Duodenal mucosa (tissue), 2 donors: ENCODE results near the gene NOP14.
"Not testable (repeated sequence)": the region's sequence is repeated elsewhere in the genome, so short reads cannot be mapped to it uniquely, and the experiment has no call there.

ENCODE experiments used
- H3K27ac ChIP-seq: one replicate; pipeline ENCODE4 v1.7.0; 2013; ENCODE audit warnings: low read depth, low read length
- H3K27me3 ChIP-seq, 2 donors: one replicate each; pipeline ENCODE4 v1.7.0; 2013; ENCODE audit warnings: low read length in 2 of 2, control low read depth in 1 of 2; ENCODE audit not compliant: insufficient read depth in 2 of 2, control insufficient read depth in 1 of 2
- H3K36me3 ChIP-seq, 2 donors: one replicate each; pipeline ENCODE4 v1.7.0; 2013; ENCODE audit warnings: low read length in 2 of 2, control low read depth in 1 of 2; ENCODE audit not compliant: insufficient read depth in 2 of 2, control insufficient read depth in 1 of 2
- H3K4me1 ChIP-seq, 2 donors: one replicate each; pipeline ENCODE4 v1.7.0; 2013; ENCODE audit warnings: low read length in 2 of 2, control low read depth in 1 of 2; ENCODE audit not compliant: insufficient read depth in 2 of 2, control insufficient read depth in 1 of 2
- H3K4me3 ChIP-seq, 2 donors: one replicate each; pipeline ENCODE4 v1.7.0; 2013; ENCODE audit warnings: low read length in 2 of 2, low read depth in 1 of 2
- H3K9ac ChIP-seq, 2 donors: one replicate each; pipeline ENCODE4 v1.7.0; 2013; ENCODE audit warnings: low read length in 2 of 2, low read depth in 1 of 2
- H3K9me3 ChIP-seq, 2 donors: one replicate each; pipeline ENCODE4 v1.7.0; 2013; ENCODE audit warnings: low read length in 2 of 2, control low read depth in 1 of 2; ENCODE audit not compliant: control insufficient read depth in 1 of 2

The NOP14 gene

GRCh38 chr4:2949782-2950125 lies 13.5 kb downstream of the NOP14 start:
- Histone ChIP-seq H3K9me3 (no peaks in the 10 kb centered on the region), H3K27me3 (no peaks in the 10 kb centered on the region), H3K9ac (no peak overlapping the region), H3K27ac (no peak overlapping the region), H3K4me3 (no peak overlapping the region), H3K36me3 (peaks cover 49 to 89% of the 10 kb centered on the region in 2 donors), H3K4me1 (peaks cover 7 to 9% of the 10 kb centered on the region in 2 donors)

- Histone ChIP-seq H3K4me1 (peaks cover 7 to 9% of the 10 kb centered on the region in 2 donors), H3K27ac (no peak overlapping the region), H3K36me3 (peaks cover 51 to 92% of the 10 kb centered on the region in 2 donors), H3K9me3 (no peaks in the 10 kb centered on the region), H3K27me3 (no peaks in the 10 kb centered on the region), H3K4me3 (no peak overlapping the region), H3K9ac (no peak overlapping the region)
Observed at GRCh38 chr4:2948895-2949781, 14.1 kb downstream of the NOP14 start.

DNA sequence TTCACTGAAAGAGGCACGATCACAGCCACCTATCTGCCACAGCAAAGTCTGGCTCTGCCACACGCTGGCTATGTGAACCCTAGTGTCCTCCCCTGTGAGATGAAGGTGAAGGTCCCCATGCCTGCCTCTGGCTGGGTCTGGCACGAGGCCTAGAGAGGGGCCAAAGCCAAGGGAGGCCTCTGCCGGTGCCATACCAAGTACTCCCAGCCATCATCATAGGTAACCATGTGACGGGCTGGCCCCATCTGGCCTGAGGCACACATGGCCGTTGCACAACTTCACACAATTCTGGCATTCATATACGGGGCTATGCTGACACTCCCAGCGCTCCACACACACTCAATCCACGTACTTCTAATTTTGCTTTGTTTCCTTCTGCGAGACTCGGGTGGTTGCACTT lies 15.3 kb downstream of the NOP14 start:
- Histone ChIP-seq H3K36me3 (peaks cover 51 to 93% of the 10 kb centered on the region in 2 donors), H3K4me1 (peaks cover 9 to 12% of the 10 kb centered on the region in 2 donors), H3K9me3 (no peaks in the 10 kb centered on the region), H3K27me3 (no peaks in the 10 kb centered on the region), H3K9ac (no peak overlapping the region), H3K4me3 (no peak overlapping the region), H3K27ac (no peak overlapping the region)

DNA sequence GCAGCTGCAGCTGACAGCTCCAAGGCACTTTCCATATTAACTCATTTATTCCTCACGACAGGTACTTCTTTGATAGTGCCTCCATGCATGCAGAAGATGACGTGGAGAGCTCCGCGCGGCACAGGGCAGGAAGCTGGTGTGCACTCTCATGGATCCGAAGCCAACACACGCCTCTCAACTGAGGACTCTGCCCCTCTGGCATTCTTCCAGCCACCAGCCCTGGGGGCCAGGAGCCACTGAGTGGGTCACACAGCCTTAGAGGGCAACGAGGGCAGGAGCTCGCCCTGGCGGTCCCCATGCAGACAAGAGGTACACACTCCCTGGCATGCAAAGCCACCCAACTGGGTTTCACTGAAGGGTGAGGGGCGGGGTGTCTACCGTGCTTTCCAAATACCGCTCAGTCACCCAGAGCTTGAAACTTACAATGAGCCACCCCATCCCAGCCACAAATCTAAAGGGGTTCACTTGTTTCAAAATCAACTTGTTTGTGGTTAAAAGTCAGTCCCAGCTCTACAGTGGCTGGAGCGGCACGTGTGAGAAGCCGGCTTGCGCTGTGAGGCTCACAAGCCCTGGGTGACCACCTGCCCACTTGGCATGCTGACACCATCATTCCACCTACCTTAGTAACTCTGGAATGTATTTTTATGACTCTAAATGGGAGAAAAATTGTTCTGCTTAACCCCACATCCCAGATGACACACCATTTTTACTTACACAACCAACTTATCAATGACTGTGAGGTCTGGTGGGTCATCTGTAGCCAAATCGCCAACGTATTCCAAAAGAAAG lies 16.2 kb downstream of the NOP14 start:
- Histone ChIP-seq H3K36me3 (peaks cover 51 to 94% of the 10 kb centered on the region in 2 donors), H3K27ac (no peak overlapping the region), H3K9me3 (no peaks in the 10 kb centered on the region), H3K4me3 (no peak overlapping the region), H3K9ac (no peak overlapping the region), H3K4me1 (peaks cover 9 to 19% of the 10 kb centered on the region in 2 donors), H3K27me3 (no peaks in the 10 kb centered on the region)

DNA sequence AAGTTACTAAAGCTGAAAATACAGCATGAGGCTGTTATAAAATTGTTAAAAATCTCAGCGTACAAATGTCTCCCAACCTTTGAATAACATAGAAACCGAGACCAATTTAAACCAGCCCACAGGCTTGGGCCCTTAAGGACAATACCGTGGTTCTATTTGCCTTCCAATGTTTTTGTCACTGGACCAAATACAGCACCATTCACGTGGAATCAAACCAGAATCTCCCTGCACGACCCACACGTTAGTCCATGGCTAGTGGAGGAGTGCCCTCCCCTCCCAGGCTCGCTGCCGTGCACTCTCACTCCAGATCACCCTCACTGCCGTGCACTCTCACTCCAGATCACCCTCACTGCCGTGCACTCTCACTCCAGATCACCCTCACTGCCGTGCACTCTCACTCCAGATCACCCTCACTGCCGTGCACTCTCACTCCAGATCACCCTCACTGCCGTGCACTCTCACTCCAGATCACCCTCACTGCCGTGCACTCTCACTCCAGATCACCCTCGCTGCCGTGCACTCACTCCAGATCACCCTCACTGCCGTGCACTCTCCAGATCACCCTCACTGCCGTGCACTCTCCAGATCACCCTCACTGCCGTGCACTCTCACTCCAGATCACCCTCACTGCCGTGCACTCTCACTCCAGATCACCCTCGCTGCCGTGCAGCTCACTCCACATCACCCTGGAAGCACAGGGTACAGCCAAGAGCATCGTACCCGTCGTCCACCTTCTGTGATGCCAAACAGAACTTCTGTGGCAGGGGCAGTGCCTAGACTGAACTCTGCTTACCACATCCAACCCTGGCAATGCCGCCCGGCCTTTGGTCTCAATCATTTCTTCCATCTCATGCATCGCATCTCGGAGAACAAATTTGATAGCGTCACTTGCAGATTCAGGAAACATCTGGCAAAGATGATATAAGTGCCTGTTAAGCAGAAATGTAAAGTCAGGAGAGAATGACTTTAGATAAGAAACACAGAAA lies 17.3 kb downstream of the NOP14 start:
- not testable (repeated sequence) for H3K27ac ChIP-seq, H3K27me3 ChIP-seq, H3K9me3 ChIP-seq, H3K4me3 ChIP-seq, H3K9ac ChIP-seq
- Histone ChIP-seq H3K36me3 (peaks cover 55 to 95% of the 10 kb centered on the region in 2 donors), H3K4me1 (peaks cover 9 to 19% of the 10 kb centered on the region in 2 donors)

DNA sequence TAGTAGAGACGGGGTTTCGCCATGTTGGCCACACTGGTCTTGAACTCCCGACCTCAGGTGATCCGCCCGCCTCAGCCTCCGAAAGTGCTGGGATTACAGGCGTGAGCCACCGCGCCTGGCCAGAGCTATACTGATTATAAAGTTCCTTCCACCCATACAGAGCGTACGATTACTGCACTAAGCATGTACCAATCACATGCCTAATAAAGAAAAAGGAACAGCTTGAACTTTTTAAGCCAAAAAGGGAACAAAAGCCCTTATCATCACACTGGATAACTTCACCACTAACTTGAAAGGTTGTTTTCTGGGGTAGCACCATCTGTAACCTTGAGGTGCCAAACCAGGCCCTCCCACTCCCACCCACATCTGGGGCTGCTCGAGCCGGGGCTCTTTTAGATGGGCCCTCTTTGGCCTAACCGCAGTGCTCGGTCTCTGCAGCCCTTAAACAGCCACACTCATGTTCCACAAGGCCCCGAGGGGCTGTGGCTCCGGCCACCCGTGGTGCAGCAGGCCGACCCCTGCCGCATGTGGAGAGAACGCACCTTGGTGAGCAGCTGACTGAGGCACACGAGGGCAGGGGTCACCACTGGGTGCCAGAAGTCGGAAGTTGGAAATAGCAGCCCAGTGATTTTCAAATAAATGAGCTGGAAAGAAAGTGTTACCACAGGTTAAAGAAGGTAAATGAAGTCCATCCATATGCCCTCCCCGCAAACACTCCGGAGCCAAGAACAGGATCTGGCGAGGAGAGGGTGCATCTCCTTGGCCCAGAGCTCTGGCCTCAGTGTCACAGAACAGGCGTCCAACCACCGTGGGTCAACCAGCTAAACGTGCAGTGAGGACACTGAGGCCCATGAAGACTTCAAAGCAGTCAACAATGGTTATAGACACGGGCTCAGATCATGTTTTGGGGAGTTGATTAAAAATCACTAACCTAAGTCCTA lies 18.4 kb downstream of the NOP14 start:
- no peak overlapping the region for H3K27ac ChIP-seq
- H3K36me3 ChIP-seq: peaks cover 53 to 95% of the 10 kb centered on the region in 2 donors
- no peaks in the 10 kb centered on the region for H3K27me3 ChIP-seq
- H3K4me1 ChIP-seq: peaks cover 9 to 19% of the 10 kb centered on the region in 2 donors
- H3K9ac ChIP-seq: no peak overlapping the region
- H3K9me3 ChIP-seq: no peaks in the 10 kb centered on the region
- H3K4me3 ChIP-seq: no peak overlapping the region

DNA sequence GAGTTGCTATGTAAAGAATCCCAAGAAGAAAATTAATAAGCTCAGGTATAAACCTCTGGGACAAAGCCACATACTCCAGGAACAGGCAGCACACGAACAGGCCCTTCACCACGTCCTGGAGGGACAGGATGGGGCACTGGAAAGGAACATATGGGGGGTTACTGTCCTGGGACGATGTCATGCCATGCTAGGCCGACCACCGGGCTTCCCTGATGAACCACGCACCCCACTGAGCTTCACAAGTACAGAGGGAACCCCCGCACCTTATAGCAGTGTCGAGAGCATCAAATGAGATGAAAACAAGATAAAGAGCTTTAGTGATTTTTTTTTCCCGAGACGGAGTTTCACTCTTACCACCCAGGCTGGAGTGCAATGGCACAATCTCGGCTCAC lies 19.1 kb downstream of the NOP14 start:
- H3K9me3 ChIP-seq: no peaks in the 10 kb centered on the region
- no peak overlapping the region for H3K27ac ChIP-seq
- peaks cover 9 to 19% of the 10 kb centered on the region in 2 donors for H3K4me1 ChIP-seq
- H3K36me3 ChIP-seq: peaks cover 53 to 95% of the 10 kb centered on the region in 2 donors
- H3K4me3 ChIP-seq: no peak overlapping the region
- no peaks in the 10 kb centered on the region for H3K27me3 ChIP-seq
- no peak overlapping the region for H3K9ac ChIP-seq

GRCh38 chr4:2943364-2944090 lies 19.7 kb downstream of the NOP14 start:
- H3K4me3 ChIP-seq: no peak overlapping the region
- peaks cover 9 to 19% of the 10 kb centered on the region in 2 donors for H3K4me1 ChIP-seq
- H3K9me3 ChIP-seq: no peaks in the 10 kb centered on the region
- H3K36me3 ChIP-seq: peaks cover 58 to 95% of the 10 kb centered on the region in 2 donors
- H3K27me3 ChIP-seq: no peaks in the 10 kb centered on the region
- H3K27ac ChIP-seq: no peak overlapping the region
- no peak overlapping the region for H3K9ac ChIP-seq
